NT2/D1 (cell line): Measurements from ENCODE around the gene IFNLR1.

Experiments used
- SUZ12 ChIP-seq: IDR thresholded peaks from 2 replicates; pipeline ENCODE4 v1.6.1; 2011; ENCODE audit not compliant: insufficient read length, insufficient read depth; ENCODE audit errors: extremely low read depth
- YY1 ChIP-seq: IDR thresholded peaks from 2 replicates; pipeline ENCODE4 v1.6.1; 2011; ENCODE audit not compliant: insufficient read length, insufficient read depth
- ZNF274 ChIP-seq: IDR thresholded peaks from 2 replicates; pipeline ENCODE4 v1.6.1; 2011; ENCODE audit warnings: mild to moderate bottlenecking, low read depth, low read length

DNA sequence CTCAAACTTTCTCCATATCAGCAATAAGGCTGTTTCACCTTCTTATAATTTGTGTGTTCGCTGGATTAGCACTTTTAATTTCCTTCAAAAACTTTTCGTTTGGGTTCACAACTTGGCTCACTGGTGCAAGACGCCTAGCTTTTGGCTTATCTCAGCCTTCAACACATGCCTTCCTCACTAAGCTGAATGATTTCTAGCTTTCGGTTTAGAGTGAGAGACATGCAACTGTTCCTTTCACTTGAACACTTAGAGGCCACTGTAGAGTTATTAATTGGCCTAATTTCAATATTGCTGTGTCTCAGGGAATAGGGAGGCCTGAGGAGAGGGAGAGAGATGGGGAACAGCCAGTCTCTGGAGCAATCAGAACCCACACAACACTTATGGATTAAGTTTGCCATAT, 41.2 kb upstream of the IFNLR1 start:
- TF ChIP-seq ZNF274 = no peak
- TF ChIP-seq YY1 = no peak
- TF ChIP-seq SUZ12 = no peak
